HCT116 (cell line): ENCODE data around the gene PROSER3. TPM values are rescaled to one million over a fixed set of nuclear protein-coding genes. Genes with fewer than 3 reads are reported as not detected.

Experiments used
- ATAC-seq: fragments of 200-7000 bp; cut with Tn5 transposase; 2 replicates; pipeline ENCODE4 v1.9.1; 2020; ENCODE audit warnings: mild to moderate bottlenecking, moderate library complexity
- BruUV-seq: library from RNA; stranded (reverse); fragments of 400-500 nt; replicated peaks from 2 replicates; lab custom pipeline; 2021; lab: Mats Ljungman, UMichigan
- CTCF ChIA-PET: fragments of 300-600 bp; sonication (Branson Sonifier 250); formaldehyde crosslinking; loops from one replicate; lab custom pipeline; 2021; ENCODE audit warnings: antibody characterized with exemption; lab: Charles Lee
- POLR2A ChIA-PET: fragments of 300-600, 350-600 bp; sonication (Branson Sonifier 250); formaldehyde crosslinking; loops from one replicate; lab custom pipeline; 2021; ENCODE audit warnings: antibody characterized with exemption; lab: Charles Lee
- RAD21 ChIA-PET, 2 experiments: fragments of 300-600 bp; sonication (Branson Sonifier 250); formaldehyde crosslinking; loops; one replicate each; lab custom pipeline; 2023; ENCODE audit warnings: low total read pairs in 2 of 2; ENCODE audit not compliant: uncharacterized antibody in 2 of 2, unreplicated experiment in 2 of 2, low non-redundant PET in 1 of 2; lab: Charles Lee
- DNase-seq: peaks from one replicate; pipeline ENCODE4 v3.0.0-alpha.2; 2010; ENCODE audit warnings: low read depth, low spot score
- H2AFZ ChIP-seq: fragments of 200-600 bp; shearing (Covaris generic), sonication (generic); 2 replicates; pipeline ENCODE4 v1.6.1; 2017; ENCODE audit warnings: low read depth, mixed run types, mixed read lengths, antibody characterized with exemption, low read length; ENCODE audit not compliant: poor library complexity, severe bottlenecking
- H3K27ac ChIP-seq: 2 replicates; pipeline ENCODE4 v1.5.1; 2012; ENCODE audit warnings: low read depth, low read length
- H3K27me3 ChIP-seq: fragments of 200-600 bp; sonication (generic); 2 replicates; pipeline ENCODE4 v1.6.1; 2016; ENCODE audit warnings: mixed run types, low read length, mixed read lengths; ENCODE audit not compliant: insufficient read depth
- H3K36me3 ChIP-seq, 2 experiments: fragments of 200-500 bp in 1 of 2; fragments of 200-600 bp in 1 of 2; sonication (Bioruptor generic) in 1 of 2; sonication (generic) in 1 of 2; 2 replicates each; pipeline versions ENCODE4 v1.5.1 to v1.6.1; 2014 to 2016; ENCODE audit warnings: low read length in 2 of 2, inconsistent platforms in 1 of 2, mixed read lengths in 1 of 2, mixed run types in 1 of 2; ENCODE audit not compliant: insufficient read depth in 2 of 2, control insufficient read depth in 1 of 2
- H3K4me1 ChIP-seq, 2 experiments: fragments of 200-600 bp in 1 of 2; sonication (generic) in 1 of 2; 2 replicates each; pipeline versions ENCODE4 v1.5.1 to v1.6.1; 2012 to 2017; ENCODE audit warnings: low read length in 2 of 2, inconsistent platforms in 1 of 2, mild to moderate bottlenecking in 1 of 2, mixed read lengths in 1 of 2, mixed run types in 1 of 2, moderate library complexity in 1 of 2; ENCODE audit not compliant: insufficient read depth in 2 of 2, control insufficient read depth in 1 of 2
- H3K4me2 ChIP-seq: fragments of 200-600 bp; sonication (generic); 2 replicates; pipeline ENCODE4 v1.6.1; 2017; ENCODE audit warnings: mixed run types, low read length, mixed read lengths
- H3K4me3 ChIP-seq, 2 experiments: fragments of 200-600 bp in 1 of 2; sonication (generic) in 1 of 2; replicated peaks in 1 of 2; 2 replicates each; pipeline ENCODE4 v1.5.1; 2011 to 2016; ENCODE audit warnings: low read length in 2 of 2, control low read depth in 1 of 2, low read depth in 1 of 2, mild to moderate bottlenecking in 1 of 2, mixed read lengths in 1 of 2, mixed run types in 1 of 2
- H3K79me2 ChIP-seq: fragments of 200-600 bp; sonication (generic); 2 replicates; pipeline ENCODE4 v1.6.1; 2017; ENCODE audit warnings: mild to moderate bottlenecking, mixed run types, low read length, moderate library complexity, mixed read lengths; ENCODE audit not compliant: insufficient read depth
- H3K9ac ChIP-seq: fragments of 200-600 bp; sonication (generic); 2 replicates; pipeline ENCODE4 v1.6.1; 2016; ENCODE audit warnings: low read length, mixed read lengths
- H3K9me2 ChIP-seq: fragments of 200-600 bp; sonication (generic), shearing (Covaris generic); 2 replicates; pipeline ENCODE4 v1.6.1; 2017; ENCODE audit warnings: mixed run types, mild to moderate bottlenecking, moderate library complexity; ENCODE audit not compliant: insufficient read depth
- H3K9me3 ChIP-seq, 2 experiments: fragments of 200-500 bp in 1 of 2; fragments of 200-600 bp in 1 of 2; sonication (Bioruptor generic) in 1 of 2; sonication (generic) in 1 of 2; 2 replicates each; pipeline ENCODE4 v1.6.1; 2014 to 2017; ENCODE audit warnings: low read length in 2 of 2, mixed read lengths in 2 of 2, inconsistent platforms in 1 of 2, low read depth in 1 of 2, mild to moderate bottlenecking in 1 of 2, mixed run types in 1 of 2, moderate library complexity in 1 of 2; ENCODE audit not compliant: control insufficient read depth in 1 of 2, insufficient read depth in 1 of 2
- H4K20me1 ChIP-seq: fragments of 200-600 bp; sonication (generic), shearing (Covaris generic); 2 replicates; pipeline ENCODE4 v1.6.1; 2017; ENCODE audit warnings: mixed run types, mild to moderate bottlenecking, moderate library complexity; ENCODE audit not compliant: insufficient read depth
- ATF3 ChIP-seq: IDR thresholded peaks from 2 replicates; pipeline ENCODE4 v1.6.1; 2012
- CBX3 ChIP-seq: IDR thresholded peaks from 2 replicates; pipeline ENCODE4 v1.6.1; 2012; ENCODE audit warnings: low read depth
- CEBPB ChIP-seq: IDR thresholded peaks from 2 replicates; pipeline ENCODE4 v1.6.1; 2012; ENCODE audit warnings: low read depth
- CTCF ChIP-seq, 3 experiments: fragments of 200-600 bp in 1 of 3; sonication (generic) in 1 of 3; IDR thresholded peaks in 2 of 3; conservative IDR thresholded peaks in 1 of 3; 2 replicates each; pipeline ENCODE4 v1.5.1; 2012 to 2017; ENCODE audit warnings: low read depth in 2 of 3, low read length in 2 of 3, antibody characterized with exemption in 1 of 3, borderline replicate concordance in 1 of 3, control low read depth in 1 of 3, mild to moderate bottlenecking in 1 of 3, mixed read lengths in 1 of 3, mixed run types in 1 of 3, moderate library complexity in 1 of 3; ENCODE audit not compliant: insufficient read depth in 1 of 3
- EGR1 ChIP-seq: IDR thresholded peaks from 2 replicates; pipeline ENCODE4 v1.6.1; 2012; ENCODE audit warnings: low read depth
- ELF1 ChIP-seq: IDR thresholded peaks from 2 replicates; pipeline ENCODE4 v1.6.1; 2012; ENCODE audit warnings: low read depth, borderline replicate concordance
- EZH2phosphoT487 ChIP-seq: fragments of 200-600 bp; IDR thresholded peaks from 2 replicates; pipeline ENCODE4 v1.6.1; 2018; ENCODE audit warnings: antibody characterized with exemption, borderline replicate concordance
- FOSL1 ChIP-seq: IDR thresholded peaks from 2 replicates; pipeline ENCODE4 v1.6.1; 2012; ENCODE audit warnings: low read depth
- JUND ChIP-seq: IDR thresholded peaks from 2 replicates; pipeline ENCODE4 v1.6.1; 2012
- POLR2A ChIP-seq: IDR thresholded peaks from 2 replicates; pipeline ENCODE4 v1.7.0; 2011; ENCODE audit warnings: borderline replicate concordance; ENCODE audit not compliant: insufficient read depth, insufficient read length; ENCODE audit errors: extremely low read depth
- POLR2AphosphoS5 ChIP-seq: IDR thresholded peaks from 2 replicates; pipeline ENCODE4 v1.6.1; 2011; ENCODE audit warnings: mild to moderate bottlenecking, low read depth, low read length, moderate library complexity
- SIN3A ChIP-seq: IDR thresholded peaks from 2 replicates; pipeline ENCODE4 v1.6.1; 2012; ENCODE audit warnings: low read depth
- SRF ChIP-seq: IDR thresholded peaks from 2 replicates; pipeline ENCODE4 v1.6.1; 2012; ENCODE audit warnings: low read depth
- TCF7L2 ChIP-seq: IDR thresholded peaks from 2 replicates; pipeline ENCODE4 v1.7.0; 2011; ENCODE audit warnings: borderline replicate concordance, inconsistent platforms; ENCODE audit not compliant: insufficient read depth, insufficient read length; ENCODE audit errors: extremely low read depth
- YY1 ChIP-seq: IDR thresholded peaks from 2 replicates; pipeline ENCODE4 v1.6.1; 2011; ENCODE audit warnings: low read length, low read depth, moderate library complexity, mild to moderate bottlenecking; ENCODE audit not compliant: insufficient replicate concordance; ENCODE audit errors: extremely low read depth
- ZFX ChIP-seq: fragments of 450-650 bp; IDR thresholded peaks from 2 replicates; pipeline ENCODE4 v1.6.1; 2017
- intact Hi-C: fragments of 100-400 bp; cut with micrococcal nuclease; formaldehyde crosslinking; loops from 2 replicates; pipeline ENCODE4 v1.10.0; 2022
- total RNA-seq: library from RNA; stranded (reverse); gene quantifications from one replicate; pipeline ENCODE4 v1.2.1, GENCODE V29; 2021; ENCODE audit not compliant: unreplicated experiment
- TF ChIP-seq, protein P1 (sequence below): IDR thresholded peaks from 2 replicates; pipeline ENCODE4 v1.6.1; 2012
- TF ChIP-seq, protein P2 (sequence below): IDR thresholded peaks from 2 replicates; pipeline ENCODE4 v1.6.1; 2011; ENCODE audit warnings: mild to moderate bottlenecking, low read length, moderate library complexity; ENCODE audit not compliant: insufficient replicate concordance; ENCODE audit errors: extremely low read depth

The PROSER3 gene
- total RNA-seq, 1 experiment from 2014 or later, result 42.5 TPM

DNA sequence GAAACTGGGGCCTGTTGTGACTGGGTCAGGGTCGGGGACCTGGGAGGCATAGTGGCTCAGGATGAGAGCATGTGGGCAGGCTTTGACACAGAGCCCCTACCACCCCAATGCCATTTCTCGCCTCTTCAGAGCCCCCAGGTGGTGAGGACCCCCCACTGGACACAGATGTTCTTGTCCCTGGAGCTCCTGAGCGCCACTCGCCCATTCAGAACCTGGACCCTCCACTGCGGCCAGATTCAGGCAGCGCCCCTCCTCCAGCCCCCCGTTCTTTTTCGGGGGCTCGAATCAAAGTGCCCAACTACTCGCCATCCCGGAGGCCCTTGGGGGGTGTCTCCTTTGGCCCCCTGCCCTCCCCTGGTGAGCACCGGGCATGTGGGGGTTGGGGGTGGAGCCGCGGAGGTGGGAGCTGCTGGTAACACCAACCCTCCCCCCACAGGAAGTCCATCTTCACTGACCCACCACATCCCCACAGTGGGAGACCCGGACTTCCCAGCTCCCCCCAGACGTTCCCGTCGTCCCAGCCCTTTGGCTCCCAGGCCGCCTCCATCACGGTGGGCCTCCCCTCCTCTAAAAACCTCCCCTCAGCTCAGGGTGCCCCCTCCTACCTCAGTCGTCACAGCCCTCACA, 26.1 kb upstream of the PROSER3 start:
- BruUV-seq, result no TSS peak
- POLR2A ChIA-PET, result no interaction called here

More for the DNA sequence above, 26.1 kb upstream of the PROSER3 start:
- ChIA-PET RAD21 (no interaction called here), CTCF (no interaction called here)
- no peaks in the 10 kb centered on the region for H3K4me1 ChIP-seq
- no peaks in the 10 kb centered on the region for H3K9me2 ChIP-seq
- H3K9ac ChIP-seq, result no peak overlapping the region
- TF ChIP-seq EZH2phosphoT487, result no peak
- TF ChIP-seq CTCF (IDR thresholded peaks at IDR 0.05 in 2 of 3, conservative IDR thresholded peaks at IDR 0.05 in 1 of 3; ENCODE audit: borderline replicate concordance in 1 of 3, insufficient read depth in 1 of 3, low read depth in 2 of 3, low read length in 2 of 3), result no peak
- TF ChIP-seq EGR1, result no peak
- TF ChIP-seq, protein P1, sequence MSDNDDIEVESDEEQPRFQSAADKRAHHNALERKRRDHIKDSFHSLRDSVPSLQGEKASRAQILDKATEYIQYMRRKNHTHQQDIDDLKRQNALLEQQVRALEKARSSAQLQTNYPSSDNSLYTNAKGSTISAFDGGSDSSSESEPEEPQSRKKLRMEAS, result no peak
- TF ChIP-seq SRF, result no peak
- TF ChIP-seq TCF7L2, result no peak
- TF ChIP-seq POLR2A, result no peak
- TF ChIP-seq JUND, result no peak
- TF ChIP-seq CEBPB, result no peak
- TF ChIP-seq ELF1, result no peak
- TF ChIP-seq SIN3A, result no peak
- no peak for TF ChIP-seq CBX3
- no peak for TF ChIP-seq ATF3
- no peak for TF ChIP-seq POLR2AphosphoS5
- no peak for TF ChIP-seq FOSL1
- TF ChIP-seq, protein P2, sequence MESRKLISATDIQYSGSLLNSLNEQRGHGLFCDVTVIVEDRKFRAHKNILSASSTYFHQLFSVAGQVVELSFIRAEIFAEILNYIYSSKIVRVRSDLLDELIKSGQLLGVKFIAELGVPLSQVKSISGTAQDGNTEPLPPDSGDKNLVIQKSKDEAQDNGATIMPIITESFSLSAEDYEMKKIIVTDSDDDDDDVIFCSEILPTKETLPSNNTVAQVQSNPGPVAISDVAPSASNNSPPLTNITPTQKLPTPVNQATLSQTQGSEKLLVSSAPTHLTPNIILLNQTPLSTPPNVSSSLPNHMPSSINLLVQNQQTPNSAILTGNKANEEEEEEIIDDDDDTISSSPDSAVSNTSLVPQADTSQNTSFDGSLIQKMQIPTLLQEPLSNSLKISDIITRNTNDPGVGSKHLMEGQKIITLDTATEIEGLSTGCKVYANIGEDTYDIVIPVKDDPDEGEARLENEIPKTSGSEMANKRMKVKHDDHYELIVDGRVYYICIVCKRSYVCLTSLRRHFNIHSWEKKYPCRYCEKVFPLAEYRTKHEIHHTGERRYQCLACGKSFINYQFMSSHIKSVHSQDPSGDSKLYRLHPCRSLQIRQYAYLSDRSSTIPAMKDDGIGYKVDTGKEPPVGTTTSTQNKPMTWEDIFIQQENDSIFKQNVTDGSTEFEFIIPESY, result no peak
- no peak for TF ChIP-seq ZFX
- TF ChIP-seq YY1, result no peak
- no peak overlapping the region for H3K27ac ChIP-seq
- H4K20me1 ChIP-seq, result no peaks in the 10 kb centered on the region
- intact Hi-C loops, result no loop called here
- DNase-seq, result no peak
- ATAC-seq, result no peak
- no peaks in the 10 kb centered on the region for H3K9me3 ChIP-seq
- H3K79me2 ChIP-seq, result no peaks in the 10 kb centered on the region
- no peaks in the 10 kb centered on the region for H3K27me3 ChIP-seq
- H3K36me3 ChIP-seq, result peaks cover 45 to 51% of the 10 kb centered on the region in 2 experiments
- no peak overlapping the region for H3K4me3 ChIP-seq
- H2AFZ ChIP-seq, result no peak overlapping the region
- no peak overlapping the region for H3K4me2 ChIP-seq
